Prostate gland (tissue), 2 donors: ENCODE measurements around the gene MTMR10. TPM values are rescaled to one million over a fixed set of nuclear protein-coding genes. Genes with fewer than 3 reads are reported as not detected.
A peak's percentile ranks its signal among the peaks of the same experiment; 100 is the strongest.

Experiments used
- DNase-seq: peaks from one replicate; pipeline ENCODE4 v3.0.0-alpha.2; 2019; ENCODE audit warnings: low spot score
- H3K27ac ChIP-seq, 2 donors: fragments of 200-600 bp; sonication (generic); 2 replicates each; pipeline ENCODE4 v1.5.1; 2017 to 2019
- H3K27me3 ChIP-seq: fragments of 200-600 bp; sonication (generic); replicated peaks from 2 replicates; pipeline ENCODE4 v1.5.1; 2019; ENCODE audit not compliant: insufficient read depth
- H3K36me3 ChIP-seq, 2 donors: fragments of 200-600 bp; sonication (generic); 1 replicate in 1 of 2; 2 replicates in 1 of 2; pipeline versions ENCODE4 v1.5.1 to v1.8.1; 2017 to 2019
- H3K4me1 ChIP-seq: fragments of 200-600 bp; sonication (generic); replicated peaks from 2 replicates; pipeline ENCODE4 v1.5.1; 2019
- H3K4me3 ChIP-seq, 2 donors: fragments of 200-600 bp; sonication (generic); 2 replicates each; pipeline ENCODE4 v1.5.1; 2017 to 2019
- H3K9me3 ChIP-seq: fragments of 200-600 bp; sonication (generic); 2 replicates; pipeline ENCODE4 v1.5.1; 2017
- CTCF ChIP-seq, 4 experiments: fragments of 200-600 bp in 2 of 4; fragments of 450-650 bp in 2 of 4; sonication (generic) in 2 of 4; IDR thresholded peaks; 1 replicate in 3 of 4; 2 replicates in 1 of 4; pipeline ENCODE4 v1.5.1; 2016 to 2019; ENCODE audit warnings: antibody characterized with exemption in 4 of 4, mild to moderate bottlenecking in 2 of 4, moderate library complexity in 2 of 4
- POLR2A ChIP-seq: fragments of 450-650 bp; IDR thresholded peaks from one replicate; pipeline ENCODE4 v1.6.1; 2016; ENCODE audit warnings: antibody characterized with exemption, mild to moderate bottlenecking
- POLR2AphosphoS5 ChIP-seq: sonication (generic); formaldehyde crosslinking; IDR thresholded peaks from one replicate; pipeline ENCODE4 v1.6.1; 2017; ENCODE audit warnings: antibody characterized with exemption
- WGBS: methylation state at CpG from one replicate; pipeline ENCODE4 v1.1.5; 2018; 5-methylcytosine and 5-hydroxymethylcytosine counted together
- intact Hi-C: fragments of 100-400 bp; cut with DNase I; formaldehyde crosslinking; loops from one replicate; pipeline ENCODE4 v1.14.2; 2022
- total RNA-seq, 2 donors: library from RNA; depleted of rRNA; stranded (reverse); fragments of >200 nt; gene quantifications; one replicate each; pipeline ENCODE4 v1.1.0, GENCODE V29; 2016

The MTMR10 gene
- total RNA-seq, 2 donors from 2014 or later: 32.5 to 35.2 TPM

- Histone ChIP-seq H3K4me3 (no peak overlapping the region), H3K27ac (peak overlapping the region in 1 of 2 donors; percentile 13), H3K4me1 (no peaks in the 10 kb centered on the region), H3K36me3 (peaks cover 9 to 10% of the 10 kb centered on the region in 2 donors), H3K27me3 (no peaks in the 10 kb centered on the region), H3K9me3 (no peaks in the 10 kb centered on the region)
- DNase-seq: no peak
- 60% methylated on average over 13 of the region's 14 CpGs for WGBS
- intact Hi-C loops: loop anchor here (10.0 kb wide), 1 partner anchor 62 kb away; no protein-coding TSS in a partner anchor
- TF ChIP-seq POLR2A: no peak
- no peak for TF ChIP-seq POLR2AphosphoS5
- TF ChIP-seq CTCF (IDR thresholded peaks at IDR 0.05): no peak
Observed at GRCh38 chr15:30922480-30923311, 68.7 kb downstream of the MTMR10 start.

GRCh38 chr15:30921781-30922479 lies 69.5 kb downstream of the MTMR10 start:
- Histone ChIP-seq H3K4me3 (no peak overlapping the region), H3K9me3 (no peaks in the 10 kb centered on the region), H3K36me3 (peaks cover 9 to 10% of the 10 kb centered on the region in 2 donors), H3K4me1 (no peaks in the 10 kb centered on the region), H3K27ac (no peak overlapping the region), H3K27me3 (no peaks in the 10 kb centered on the region)
- no peak for DNase-seq
- intact Hi-C loops: loop anchor here (10.0 kb wide), 1 partner anchor 63 kb away; no protein-coding TSS in a partner anchor
- 51% methylated on average over 9 of the region's 9 CpGs for WGBS
- TF ChIP-seq POLR2A (no peak), CTCF (IDR thresholded peaks at IDR 0.05) (no peak), POLR2AphosphoS5 (no peak)

- DNase-seq: no peak
- H3K4me3 ChIP-seq: no peak overlapping the region
- no peaks in the 10 kb centered on the region for H3K9me3 ChIP-seq
- peaks cover 6 to 9% of the 10 kb centered on the region in 2 donors for H3K36me3 ChIP-seq
- intact Hi-C loops: loop anchor here (10.0 kb wide), 1 partner anchor 64 kb away; no protein-coding TSS in a partner anchor
- WGBS: 90% methylated on average over 4 of the region's 4 CpGs
- H3K27me3 ChIP-seq: no peaks in the 10 kb centered on the region
- no peak for TF ChIP-seq CTCF (IDR thresholded peaks at IDR 0.05)
- no peak for TF ChIP-seq POLR2A
- TF ChIP-seq POLR2AphosphoS5: no peak
- H3K27ac ChIP-seq: no peak overlapping the region
- no peaks in the 10 kb centered on the region for H3K4me1 ChIP-seq
Observed at GRCh38 chr15:30921106-30921505, 70.3 kb downstream of the MTMR10 start.

GRCh38 chr15:30919877-30920550 lies 71.4 kb downstream of the MTMR10 start:
- TF ChIP-seq POLR2A: no peak
- no peak for TF ChIP-seq POLR2AphosphoS5
- TF ChIP-seq CTCF (IDR thresholded peaks at IDR 0.05): no peak
- Histone ChIP-seq H3K36me3 (peaks cover 0 to 2% of the 10 kb centered on the region in 2 donors), H3K9me3 (no peaks in the 10 kb centered on the region), H3K27ac (no peak overlapping the region), H3K4me3 (no peak overlapping the region), H3K4me1 (no peaks in the 10 kb centered on the region), H3K27me3 (no peaks in the 10 kb centered on the region)
- DNase-seq: no peak
- intact Hi-C loops: loop anchor here (10.0 kb wide), 1 partner anchor 65 kb away; no protein-coding TSS in a partner anchor
- WGBS: 86% methylated on average over 5 of the region's 5 CpGs
